GM19099 (cell line): ENCODE data around the gene APRT.

Source experiments
- POLR2A ChIP-seq: IDR thresholded peaks from 3 replicates; pipeline ENCODE4 v1.6.1; 2011; ENCODE audit warnings: low read depth; ENCODE audit not compliant: insufficient read length; ENCODE audit errors: extremely low read depth

Gene APRT

DNA sequence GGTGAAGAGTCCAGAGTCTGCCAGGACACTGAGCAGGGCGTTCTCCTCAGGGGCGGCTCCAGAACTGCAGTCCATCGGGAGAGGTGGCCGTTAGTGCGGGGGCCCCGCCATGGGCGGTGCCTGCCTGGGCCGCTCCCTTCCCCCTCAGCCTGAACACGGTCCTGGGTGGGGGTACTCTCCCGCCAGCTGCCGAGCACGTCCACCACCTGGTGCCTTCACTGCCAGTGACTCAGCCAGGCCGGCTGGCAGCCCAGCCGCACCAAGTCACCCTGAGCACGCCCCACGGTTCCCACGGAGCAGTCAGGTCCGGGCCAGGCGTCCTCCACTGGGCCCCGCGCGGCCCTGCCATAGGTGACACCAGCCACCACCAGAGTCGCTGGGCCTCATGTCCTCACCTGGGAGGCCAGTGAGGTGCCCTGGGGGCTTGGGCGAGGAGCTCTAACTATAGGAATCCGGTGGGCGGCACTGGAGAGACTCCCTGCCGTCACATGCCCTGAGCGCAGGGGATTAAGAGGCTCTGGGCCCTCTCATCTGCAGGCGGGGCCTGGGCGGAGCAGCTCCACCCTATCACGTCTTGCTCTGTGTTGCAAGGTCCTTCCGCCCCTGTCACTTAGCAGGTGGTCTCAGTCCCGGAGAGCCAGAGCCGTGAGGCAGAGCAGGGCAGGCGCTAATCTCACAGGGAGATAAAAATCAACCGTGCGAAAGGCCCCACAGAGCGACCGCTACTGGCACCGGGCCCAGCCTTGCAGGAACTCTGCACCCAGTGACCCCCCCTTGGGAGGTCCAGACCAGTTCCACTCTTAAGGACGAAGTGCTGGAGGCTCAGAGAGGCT lies 41.1 kb downstream of the APRT start:
- no peak for TF ChIP-seq POLR2A

GRCh38 chr16:88769617-88770460 lies 41.9 kb downstream of the APRT start:
- no peak for TF ChIP-seq POLR2A

GRCh38 chr16:88768071-88768783 lies 43.5 kb downstream of the APRT start:
- no peak for TF ChIP-seq POLR2A

DNA sequence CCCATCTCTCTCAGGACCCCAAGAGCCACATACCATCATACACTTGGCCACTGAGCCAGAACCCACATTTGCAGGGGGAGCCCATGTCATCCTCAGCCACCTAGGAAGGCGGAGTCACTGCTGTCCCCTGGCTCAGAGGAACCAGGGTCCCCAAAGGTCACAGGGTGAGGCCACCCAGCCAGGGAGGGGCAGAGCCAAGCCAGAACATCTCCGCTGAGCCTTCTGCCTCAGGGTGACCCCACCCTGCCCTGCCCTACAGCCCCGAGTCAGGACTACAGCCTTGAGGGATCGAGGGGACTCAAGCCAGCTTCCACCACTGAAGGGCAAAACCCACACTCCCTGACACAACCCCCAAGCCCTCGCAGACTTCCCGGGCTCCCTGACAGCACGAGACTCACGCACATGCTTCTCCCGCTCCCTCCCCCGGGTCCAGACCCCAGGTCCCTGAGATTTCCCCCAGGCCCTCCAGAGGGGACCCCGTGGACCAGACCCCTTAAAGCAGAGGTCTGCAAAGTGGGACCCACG lies 44.1 kb downstream of the APRT start:
- no peak for TF ChIP-seq POLR2A

GRCh38 chr16:88766975-88767374 lies 44.8 kb downstream of the APRT start:
- TF ChIP-seq POLR2A, result no peak

GRCh38 chr16:88764913-88765349 lies 46.8 kb downstream of the APRT start:
- no peak for TF ChIP-seq POLR2A

DNA sequence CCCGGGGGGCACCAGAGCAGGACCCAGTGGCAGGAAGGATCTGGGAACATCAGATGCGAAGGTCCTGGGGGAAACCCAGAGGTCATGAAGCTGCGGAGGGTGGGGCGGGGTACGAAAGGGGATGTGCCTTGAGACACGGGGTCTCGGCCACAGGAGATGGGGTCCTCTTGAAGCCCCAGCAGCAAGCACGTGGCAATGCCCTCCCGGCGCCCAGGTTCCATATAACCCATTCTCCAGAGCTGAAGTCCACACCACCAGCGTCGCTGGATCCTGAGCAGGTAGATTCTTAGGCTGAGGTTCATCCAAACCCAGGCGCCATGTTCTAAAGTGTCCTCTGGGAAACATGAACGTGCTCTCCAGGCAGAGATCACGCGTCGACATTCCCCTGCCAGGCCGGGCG lies 47.6 kb downstream of the APRT start:
- no peak for TF ChIP-seq POLR2A

GRCh38 chr16:88763502-88764053 lies 48.1 kb downstream of the APRT start:
- TF ChIP-seq POLR2A, result no peak

GRCh38 chr16:88762941-88763340 lies 48.8 kb downstream of the APRT start:
- no peak for TF ChIP-seq POLR2A

DNA sequence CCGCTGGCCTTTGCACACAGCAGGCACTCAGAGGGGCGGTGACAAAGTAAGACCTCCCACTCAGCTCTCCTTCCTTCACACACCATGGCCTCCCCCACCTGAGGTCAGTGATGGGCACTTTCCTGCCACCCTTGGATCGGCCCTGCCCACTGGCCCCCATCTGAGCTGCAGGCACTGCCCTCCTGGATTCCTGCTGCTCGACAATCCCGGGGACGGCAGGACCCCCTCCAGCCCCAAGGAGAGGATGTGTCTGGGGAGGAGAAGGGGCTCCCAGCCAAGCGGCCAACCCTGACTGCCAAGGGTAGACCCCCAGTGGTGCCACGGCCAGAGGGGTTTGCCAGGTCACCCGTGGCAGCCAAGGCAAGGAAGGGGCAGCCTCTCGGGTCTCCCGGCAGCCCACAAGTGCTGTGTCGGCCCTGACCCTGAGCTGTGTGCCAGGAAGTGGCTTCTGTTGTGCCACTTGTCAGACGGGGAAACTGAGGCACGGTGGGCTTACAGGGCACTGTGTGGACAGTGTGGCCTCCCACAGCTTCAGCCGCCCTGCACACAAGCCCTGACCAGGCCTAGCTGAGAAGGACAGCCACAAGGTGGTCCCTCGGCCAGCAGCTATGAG lies 49.4 kb downstream of the APRT start:
- TF ChIP-seq POLR2A, result no peak

- no peak for TF ChIP-seq POLR2A
Observed at GRCh38 chr16:88761830-88762229, 49.9 kb downstream of the APRT start.

GRCh38 chr16:88761143-88761534 lies 50.6 kb downstream of the APRT start:
- TF ChIP-seq POLR2A, result no peak

DNA sequence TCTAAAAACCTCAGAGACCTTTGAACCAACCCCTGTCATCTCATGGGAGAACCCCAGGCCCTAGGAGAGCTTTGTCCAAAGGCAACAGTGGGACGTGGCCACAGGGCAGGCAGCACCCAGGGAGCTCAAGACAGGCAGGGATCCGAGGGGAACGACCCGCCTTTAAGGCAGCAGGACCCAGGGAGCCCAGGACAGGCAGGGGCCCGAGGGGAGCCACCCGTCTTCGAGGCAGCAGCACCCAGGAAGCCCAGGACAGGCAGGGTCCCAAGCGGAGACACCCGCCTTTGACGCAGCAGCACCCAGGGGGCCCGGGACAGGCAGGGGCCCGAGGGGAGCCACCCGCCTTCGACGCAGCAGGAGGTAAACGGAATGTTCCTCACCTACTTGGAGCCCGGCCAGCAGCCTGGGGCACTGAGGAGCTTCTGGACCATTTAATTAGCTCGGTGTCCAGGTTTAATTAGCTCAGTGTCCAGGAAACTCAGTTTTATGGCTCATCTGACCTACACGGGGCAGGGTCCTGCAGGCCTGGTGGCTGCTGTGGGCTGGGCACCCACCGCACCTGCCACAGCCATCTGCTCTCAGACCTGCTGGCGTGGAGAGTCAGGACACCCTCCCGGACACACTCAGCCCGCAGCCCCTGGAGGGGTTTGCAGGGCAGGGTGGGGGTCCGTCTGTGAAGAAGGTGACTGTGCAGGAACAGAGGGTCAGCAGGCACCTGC lies 51.1 kb downstream of the APRT start:
- no peak for TF ChIP-seq POLR2A

- no peak for TF ChIP-seq POLR2A
Observed at GRCh38 chr16:88759976-88760350, 51.8 kb downstream of the APRT start.
